ENCODE measurements around the gene SHB.

GRCh38 chr9:38062106-38062497 is 6.9 kb downstream of the SHB start:
- TF ChIP-seq, protein P1, sequence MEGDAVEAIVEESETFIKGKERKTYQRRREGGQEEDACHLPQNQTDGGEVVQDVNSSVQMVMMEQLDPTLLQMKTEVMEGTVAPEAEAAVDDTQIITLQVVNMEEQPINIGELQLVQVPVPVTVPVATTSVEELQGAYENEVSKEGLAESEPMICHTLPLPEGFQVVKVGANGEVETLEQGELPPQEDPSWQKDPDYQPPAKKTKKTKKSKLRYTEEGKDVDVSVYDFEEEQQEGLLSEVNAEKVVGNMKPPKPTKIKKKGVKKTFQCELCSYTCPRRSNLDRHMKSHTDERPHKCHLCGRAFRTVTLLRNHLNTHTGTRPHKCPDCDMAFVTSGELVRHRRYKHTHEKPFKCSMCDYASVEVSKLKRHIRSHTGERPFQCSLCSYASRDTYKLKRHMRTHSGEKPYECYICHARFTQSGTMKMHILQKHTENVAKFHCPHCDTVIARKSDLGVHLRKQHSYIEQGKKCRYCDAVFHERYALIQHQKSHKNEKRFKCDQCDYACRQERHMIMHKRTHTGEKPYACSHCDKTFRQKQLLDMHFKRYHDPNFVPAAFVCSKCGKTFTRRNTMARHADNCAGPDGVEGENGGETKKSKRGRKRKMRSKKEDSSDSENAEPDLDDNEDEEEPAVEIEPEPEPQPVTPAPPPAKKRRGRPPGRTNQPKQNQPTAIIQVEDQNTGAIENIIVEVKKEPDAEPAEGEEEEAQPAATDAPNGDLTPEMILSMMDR (IDR thresholded peaks at IDR 0.05) = no peak
- no peak for TF ChIP-seq POLR2A (IDR thresholded peaks at IDR 0.05)
